ENCODE data around the gene IGLL5.

IGLL5 gene

DNA sequence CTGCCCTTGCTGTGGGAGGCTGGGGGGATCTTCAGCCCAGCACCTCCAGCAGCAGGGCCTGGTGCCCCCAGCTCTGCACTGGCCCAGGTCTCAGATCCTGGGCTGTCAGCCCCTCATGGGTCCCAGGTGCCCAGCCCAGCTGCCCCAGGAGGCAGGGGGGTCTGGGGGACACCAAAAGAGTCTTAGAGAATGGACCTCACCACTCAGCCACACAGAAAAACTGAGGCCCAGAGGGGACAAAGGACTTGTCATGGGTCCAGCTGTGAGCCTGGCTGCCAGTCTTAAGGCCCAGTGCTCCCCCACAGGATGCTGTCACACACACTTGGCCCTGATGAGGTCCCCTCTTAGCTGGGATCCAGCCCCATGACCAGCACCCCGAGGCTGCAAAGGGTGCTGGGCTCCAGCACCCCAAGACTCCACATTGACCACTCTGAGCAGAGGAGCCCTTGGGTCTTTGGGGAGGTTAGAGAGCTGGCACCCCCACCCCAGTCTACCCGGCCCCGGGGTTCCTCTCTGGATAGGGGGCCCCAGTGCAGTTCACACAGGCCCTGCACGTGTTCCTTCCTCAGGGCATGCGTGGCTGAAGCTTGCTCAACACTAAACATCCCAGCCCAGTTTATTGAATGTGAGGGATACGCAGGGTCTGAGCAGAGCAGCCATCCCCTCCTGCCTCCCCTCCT, 54.4 kb downstream of the IGLL5 start:
- no peak for DNase-seq

DNA sequence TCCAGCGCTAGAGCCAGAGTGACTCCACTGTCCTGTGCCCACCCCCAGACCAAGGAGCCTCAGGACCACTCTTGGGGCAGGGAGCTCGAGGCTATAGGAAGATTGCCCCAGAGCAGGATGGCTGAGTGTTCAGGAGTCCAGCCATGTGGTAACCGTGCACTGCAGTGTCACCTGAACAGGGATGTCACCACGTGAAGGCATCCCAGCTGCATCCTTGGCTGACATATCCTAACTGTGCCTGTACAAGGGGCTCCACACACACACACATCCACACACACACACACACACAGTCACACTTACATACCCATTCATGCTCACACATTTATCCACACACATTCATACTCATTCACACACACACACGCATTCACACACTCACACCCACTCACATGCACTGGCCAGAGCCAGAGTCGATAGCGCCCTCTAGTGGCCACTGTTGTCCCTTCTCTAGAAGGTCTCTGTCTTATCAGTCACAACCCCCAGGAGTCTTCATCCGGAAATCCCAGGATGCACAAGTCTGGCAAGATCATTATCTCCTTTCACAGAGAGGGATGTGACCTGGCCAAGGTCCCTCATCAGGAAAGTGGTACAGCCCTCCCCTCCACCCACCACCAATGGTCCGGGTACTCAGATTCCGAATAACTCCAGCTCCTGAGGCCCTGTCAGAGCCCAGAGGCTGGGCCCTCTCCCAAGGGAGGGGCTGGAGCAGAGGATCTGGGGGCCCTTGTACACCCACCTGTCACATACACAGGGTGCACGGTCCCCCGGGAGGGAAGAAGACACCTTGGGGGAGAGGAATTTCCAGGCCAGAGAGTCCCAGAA, 55.1 kb downstream of the IGLL5 start:
- no peak for DNase-seq

DNA sequence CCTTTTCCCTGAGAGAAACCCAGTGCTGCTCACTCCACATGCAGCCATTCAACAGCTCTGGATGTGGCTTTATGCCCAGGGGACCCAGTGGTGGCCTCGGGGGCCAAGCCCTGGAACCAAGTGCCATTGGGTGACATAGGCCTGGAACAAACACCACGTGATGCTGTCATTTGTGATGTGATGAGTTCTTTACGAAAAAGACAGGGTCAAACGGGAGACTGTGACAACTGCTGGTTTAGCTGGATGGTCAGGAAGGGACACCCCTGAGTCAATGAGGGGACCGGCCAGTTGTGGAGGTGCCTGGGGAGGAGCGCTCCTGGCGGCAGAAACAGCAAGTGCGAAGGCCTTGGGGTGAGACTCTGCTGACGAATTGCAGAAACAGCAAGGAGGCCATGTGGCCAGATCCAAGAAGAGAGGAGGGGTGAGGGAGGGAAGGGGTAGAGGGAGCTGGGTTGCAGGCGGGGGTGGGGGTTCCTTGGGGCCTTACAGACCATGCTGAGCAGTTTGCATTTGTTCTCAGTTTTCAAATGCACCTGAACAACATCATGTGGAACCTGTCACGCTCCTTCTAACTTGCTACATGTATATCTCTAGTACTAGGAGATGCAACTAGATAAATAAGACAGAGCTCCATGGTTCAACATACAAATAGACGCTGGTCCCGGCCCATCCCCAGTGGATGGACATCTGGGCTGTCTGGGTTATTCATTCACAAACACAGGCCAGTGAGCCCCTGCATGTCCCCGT, 56.1 kb downstream of the IGLL5 start:
- no peak for DNase-seq

DNA sequence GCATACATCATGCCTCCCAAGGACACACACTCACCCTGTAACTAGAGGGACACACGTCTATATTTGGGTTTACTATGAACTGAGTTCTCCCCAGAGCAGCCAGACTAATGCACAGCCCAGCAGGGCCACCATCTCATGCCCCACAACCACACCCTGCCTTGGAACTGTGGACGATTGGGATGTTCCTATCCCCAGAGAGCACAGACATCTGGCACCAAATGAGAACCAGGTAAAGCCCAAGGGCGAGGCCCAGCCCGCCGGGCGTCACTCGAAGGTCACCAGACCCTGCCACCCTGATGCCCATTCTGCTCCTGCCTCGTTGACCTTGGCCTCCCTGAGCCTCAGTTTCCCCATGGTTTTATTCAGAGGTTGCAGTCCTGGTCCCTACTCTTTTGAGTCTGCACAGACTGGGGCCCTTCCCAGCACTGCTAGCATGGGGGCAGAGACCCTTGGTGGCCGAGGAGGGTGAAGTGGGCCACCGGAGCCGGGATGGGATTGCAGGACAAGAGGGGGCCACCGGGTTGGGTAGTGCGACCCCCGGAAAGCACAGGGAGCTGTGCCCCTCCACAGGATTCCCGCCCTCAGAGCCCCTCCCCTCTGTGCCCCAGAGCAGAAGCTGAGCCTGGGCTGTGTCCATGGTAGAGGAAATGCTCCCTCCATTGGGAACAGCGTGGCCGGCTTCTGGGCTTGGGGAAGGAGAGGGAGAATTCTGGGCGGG, 56.8 kb downstream of the IGLL5 start:
- DNase-seq = no peak

DNA sequence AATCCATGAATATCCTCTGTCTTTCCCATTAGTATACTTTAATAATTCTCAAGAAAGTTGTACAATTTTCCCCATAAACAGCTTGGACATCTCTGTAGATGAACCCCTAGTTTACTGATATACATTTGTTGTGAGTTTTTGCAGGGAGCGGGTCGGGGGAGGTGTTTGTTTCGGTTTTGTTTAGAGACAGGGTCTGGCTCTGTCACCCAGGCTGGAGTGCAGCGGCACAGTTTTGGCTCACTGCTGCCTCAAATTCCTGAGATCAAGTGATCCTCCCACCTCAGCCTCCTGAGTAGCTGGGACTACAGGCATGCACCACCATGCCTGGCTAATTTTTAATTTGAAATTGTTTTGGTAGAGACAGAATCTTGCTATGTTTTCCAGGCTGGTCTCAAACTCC, 57.6 kb downstream of the IGLL5 start:
- DNase-seq = no peak

All from hippocampal formation (tissue), 2 donors.